Ascending aorta (tissue), 2 donors: ENCODE measurements around the gene RSAD1. TPM values are rescaled to one million over a fixed set of nuclear protein-coding genes. Genes with fewer than 3 reads are reported as not detected.

Experiments used
- DNase-seq, 2 donors: peaks; one replicate each; pipeline ENCODE4 v3.0.0-alpha.2; 2019; ENCODE audit warnings: low spot score in 2 of 2
- H3K27ac ChIP-seq, 2 donors: fragments of 200-600 bp; sonication (generic); one replicate each; pipeline ENCODE4 v1.5.1; 2016 to 2017; ENCODE audit warnings: mild to moderate bottlenecking in 1 of 2
- H3K27me3 ChIP-seq: fragments of 200-600 bp; sonication (generic); one replicate; pipeline ENCODE4 v1.5.1; 2017
- H3K36me3 ChIP-seq, 2 donors: fragments of 200-600 bp; sonication (generic); one replicate each; pipeline ENCODE4 v1.5.1; 2016
- H3K4me1 ChIP-seq, 2 donors: fragments of 200-600 bp; sonication (generic); one replicate each; pipeline ENCODE4 v1.5.1; 2016 to 2017; ENCODE audit warnings: mild to moderate bottlenecking in 1 of 2
- H3K4me3 ChIP-seq, 2 donors: fragments of 200-600 bp; sonication (generic); one replicate each; pipeline ENCODE4 v1.5.1; 2016 to 2017; ENCODE audit warnings: mild to moderate bottlenecking in 1 of 2
- H3K9me3 ChIP-seq, 2 donors: fragments of 200-600 bp; sonication (generic); one replicate each; pipeline ENCODE4 v1.5.1; 2016
- intact Hi-C: fragments of 100-400 bp; cut with DNase I; formaldehyde crosslinking; loops from one replicate; pipeline ENCODE4 v1.15.1; 2023
- total RNA-seq: library from RNA; depleted of rRNA; stranded (reverse); fragments of >200 nt; gene quantifications from one replicate; pipeline ENCODE4 v1.1.0, GENCODE V29; 2016
- TF ChIP-seq, protein P1 (sequence below), 3 experiments: fragments of 200-600 bp in 2 of 3; fragments of 450-650 bp in 1 of 3; sonication (generic) in 2 of 3; IDR thresholded peaks; one replicate each; pipeline ENCODE4 v1.5.1; 2016 to 2019; ENCODE audit warnings: antibody characterized with exemption in 3 of 3, mild to moderate bottlenecking in 1 of 3, moderate library complexity in 1 of 3

Gene RSAD1
- total RNA-seq, 1 donor from 2014 or later: 36.7 TPM

GRCh38 chr17:50476545-50477315 is 1.9 kb upstream of the RSAD1 start:
- TF ChIP-seq, protein P1, sequence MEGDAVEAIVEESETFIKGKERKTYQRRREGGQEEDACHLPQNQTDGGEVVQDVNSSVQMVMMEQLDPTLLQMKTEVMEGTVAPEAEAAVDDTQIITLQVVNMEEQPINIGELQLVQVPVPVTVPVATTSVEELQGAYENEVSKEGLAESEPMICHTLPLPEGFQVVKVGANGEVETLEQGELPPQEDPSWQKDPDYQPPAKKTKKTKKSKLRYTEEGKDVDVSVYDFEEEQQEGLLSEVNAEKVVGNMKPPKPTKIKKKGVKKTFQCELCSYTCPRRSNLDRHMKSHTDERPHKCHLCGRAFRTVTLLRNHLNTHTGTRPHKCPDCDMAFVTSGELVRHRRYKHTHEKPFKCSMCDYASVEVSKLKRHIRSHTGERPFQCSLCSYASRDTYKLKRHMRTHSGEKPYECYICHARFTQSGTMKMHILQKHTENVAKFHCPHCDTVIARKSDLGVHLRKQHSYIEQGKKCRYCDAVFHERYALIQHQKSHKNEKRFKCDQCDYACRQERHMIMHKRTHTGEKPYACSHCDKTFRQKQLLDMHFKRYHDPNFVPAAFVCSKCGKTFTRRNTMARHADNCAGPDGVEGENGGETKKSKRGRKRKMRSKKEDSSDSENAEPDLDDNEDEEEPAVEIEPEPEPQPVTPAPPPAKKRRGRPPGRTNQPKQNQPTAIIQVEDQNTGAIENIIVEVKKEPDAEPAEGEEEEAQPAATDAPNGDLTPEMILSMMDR (IDR thresholded peaks at IDR 0.05): no peak
- no peak overlapping the region for H3K27ac ChIP-seq
- H3K4me1 ChIP-seq: peaks cover 5 to 18% of the 10 kb centered on the region in 2 donors
- intact Hi-C loops: no loop called here
- H3K36me3 ChIP-seq: peaks cover 0 to 11% of the 10 kb centered on the region in 2 donors
- no peaks in the 10 kb centered on the region for H3K9me3 ChIP-seq
- H3K27me3 ChIP-seq: no peaks in the 10 kb centered on the region
- no peak overlapping the region for H3K4me3 ChIP-seq
- no peak for DNase-seq

DNA sequence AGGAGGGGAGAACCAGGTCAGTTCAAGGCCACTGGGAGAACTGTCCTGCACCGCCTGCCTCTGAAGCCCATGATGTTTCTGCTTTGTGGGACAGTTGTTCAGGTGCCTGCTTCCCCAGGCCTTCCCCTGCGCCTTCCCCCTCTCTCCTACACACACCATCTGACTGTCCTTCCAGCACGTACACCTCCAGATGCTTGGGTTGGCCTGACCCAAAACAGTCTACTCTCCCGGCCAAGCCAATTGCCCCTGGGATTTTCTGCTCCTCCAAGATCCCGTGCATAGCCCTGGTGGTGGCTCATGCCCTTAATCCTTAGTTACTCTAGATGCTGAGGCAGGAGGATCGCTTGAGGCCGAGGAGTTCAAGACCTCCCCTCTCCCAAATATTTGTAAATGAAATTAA is 684 bp upstream of the RSAD1 start:
- H3K4me1 ChIP-seq: peaks cover 7 to 22% of the 10 kb centered on the region in 2 donors
- H3K36me3 ChIP-seq: peaks cover 3 to 13% of the 10 kb centered on the region in 2 donors
- intact Hi-C loops: loop anchor here (1.0 to 2.0 kb wide), 2 partner anchors 31 to 64 kb away; partner anchors contain the start of gene MYCBPAP
- no peak for DNase-seq
- no peaks in the 10 kb centered on the region for H3K9me3 ChIP-seq
- H3K27ac ChIP-seq: peak overlapping the region; percentile 79 to 88
- H3K27me3 ChIP-seq: no peaks in the 10 kb centered on the region
- H3K4me3 ChIP-seq: peak overlapping the region; percentile 68 to 71
- TF ChIP-seq, protein P1 (IDR thresholded peaks at IDR 0.05): no peak

- DNase-seq: peak; percentile 36 to 82
- no peaks in the 10 kb centered on the region for H3K27me3 ChIP-seq
These were observed 972 bp downstream of the RSAD1 start for GRCh38 chr17:50479522-50480141.

GRCh38 chr17:50480142-50480764 is 1.6 kb downstream of the RSAD1 start:
- Histone ChIP-seq H3K27me3 (no peaks in the 10 kb centered on the region), H3K9me3 (no peaks in the 10 kb centered on the region), H3K36me3 (peaks cover 16 to 26% of the 10 kb centered on the region in 2 donors), H3K4me3 (peak overlapping the region in 1 of 2 donors; percentile 71), H3K4me1 (peaks cover 7 to 27% of the 10 kb centered on the region in 2 donors), H3K27ac (peak overlapping the region in 1 of 2 donors; percentile 88)
- TF ChIP-seq, protein P1 (IDR thresholded peaks at IDR 0.05): no peak
- DNase-seq: no peak
- intact Hi-C loops: loop anchor here (2.0 to 5.0 kb wide), 3 partner anchors 83 to 302 kb away; partner anchors contain the start of gene LRRC59

More at GRCh38 chr17:50479522-50480141, 972 bp downstream of the RSAD1 start:
- Histone ChIP-seq H3K27ac (peak overlapping the region; percentile 79 to 88), H3K4me1 (peaks cover 7 to 27% of the 10 kb centered on the region in 2 donors), H3K36me3 (peaks cover 10 to 20% of the 10 kb centered on the region in 2 donors), H3K4me3 (peak overlapping the region; percentile 68 to 71), H3K9me3 (no peaks in the 10 kb centered on the region)
- TF ChIP-seq, protein P1 (IDR thresholded peaks at IDR 0.05): peak; percentile 48 to 53 (median 50)
- intact Hi-C loops: loop anchor here (2.0 to 5.0 kb wide), 4 partner anchors 29 to 303 kb away; partner anchors contain the start of genes LRRC59 and MYCBPAP

GRCh38 chr17:50480854-50481490 is 2.3 kb downstream of the RSAD1 start:
- Histone ChIP-seq H3K27me3 (no peaks in the 10 kb centered on the region), H3K27ac (no peak overlapping the region), H3K4me3 (no peak overlapping the region), H3K36me3 (peaks cover 23 to 33% of the 10 kb centered on the region in 2 donors), H3K9me3 (no peaks in the 10 kb centered on the region), H3K4me1 (peaks cover 7 to 27% of the 10 kb centered on the region in 2 donors)
- intact Hi-C loops: loop anchor here (2.0 to 5.0 kb wide), 3 partner anchors 84 to 301 kb away; partner anchors contain the start of gene LRRC59
- TF ChIP-seq, protein P1 (IDR thresholded peaks at IDR 0.05): no peak
- no peak for DNase-seq
